ENCODE measurements around the gene NAB1.

The NAB1 gene

DNA sequence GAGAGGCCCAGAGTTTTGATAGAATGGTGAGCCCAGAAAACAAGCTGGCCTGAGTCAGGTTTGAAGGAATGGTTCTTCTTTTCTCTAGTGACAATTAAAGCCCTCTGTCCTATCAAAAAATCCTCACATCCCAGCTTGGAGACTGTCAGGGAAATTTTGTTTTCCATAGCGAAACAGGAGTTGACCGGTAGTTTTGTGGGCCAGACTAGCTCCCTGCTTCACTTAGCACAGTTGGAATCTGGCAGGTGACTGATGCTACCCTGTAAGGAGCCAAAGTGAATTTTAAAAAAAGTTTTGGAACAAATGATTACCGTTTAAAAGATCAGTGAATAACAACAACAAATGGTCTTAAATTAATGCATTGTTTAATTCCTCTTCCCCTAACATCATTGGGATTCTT is 6.7 kb downstream of the NAB1 start:
- TF ChIP-seq, protein P1, sequence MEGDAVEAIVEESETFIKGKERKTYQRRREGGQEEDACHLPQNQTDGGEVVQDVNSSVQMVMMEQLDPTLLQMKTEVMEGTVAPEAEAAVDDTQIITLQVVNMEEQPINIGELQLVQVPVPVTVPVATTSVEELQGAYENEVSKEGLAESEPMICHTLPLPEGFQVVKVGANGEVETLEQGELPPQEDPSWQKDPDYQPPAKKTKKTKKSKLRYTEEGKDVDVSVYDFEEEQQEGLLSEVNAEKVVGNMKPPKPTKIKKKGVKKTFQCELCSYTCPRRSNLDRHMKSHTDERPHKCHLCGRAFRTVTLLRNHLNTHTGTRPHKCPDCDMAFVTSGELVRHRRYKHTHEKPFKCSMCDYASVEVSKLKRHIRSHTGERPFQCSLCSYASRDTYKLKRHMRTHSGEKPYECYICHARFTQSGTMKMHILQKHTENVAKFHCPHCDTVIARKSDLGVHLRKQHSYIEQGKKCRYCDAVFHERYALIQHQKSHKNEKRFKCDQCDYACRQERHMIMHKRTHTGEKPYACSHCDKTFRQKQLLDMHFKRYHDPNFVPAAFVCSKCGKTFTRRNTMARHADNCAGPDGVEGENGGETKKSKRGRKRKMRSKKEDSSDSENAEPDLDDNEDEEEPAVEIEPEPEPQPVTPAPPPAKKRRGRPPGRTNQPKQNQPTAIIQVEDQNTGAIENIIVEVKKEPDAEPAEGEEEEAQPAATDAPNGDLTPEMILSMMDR (IDR thresholded peaks at IDR 0.05; ENCODE audit: low read depth, low read length): no peak
- H3K4me3 ChIP-seq (ENCODE audit: low read depth, low read length): no peak overlapping the region

DNA sequence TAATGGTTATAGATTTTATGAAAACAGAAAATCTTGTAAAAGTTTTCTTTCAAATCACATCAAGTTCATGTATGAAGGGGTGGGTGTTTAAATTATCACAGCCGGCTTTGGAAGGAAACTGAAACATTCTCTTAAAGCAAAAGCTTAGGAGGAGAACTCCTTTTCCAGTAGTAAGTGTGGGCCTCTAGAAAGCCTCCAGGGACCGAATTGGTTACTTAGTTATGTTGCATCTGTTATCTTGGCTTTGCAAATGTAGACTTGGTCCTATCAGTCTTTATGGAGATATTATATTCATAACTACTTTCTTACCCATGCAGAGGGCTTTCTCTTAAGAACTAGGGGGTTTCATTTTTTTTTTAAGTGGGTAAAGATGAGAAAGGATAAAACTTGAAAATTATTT is 7.4 kb downstream of the NAB1 start:
- TF ChIP-seq, protein P1 (IDR thresholded peaks at IDR 0.05; ENCODE audit: low read depth, low read length): no peak
- H3K4me3 ChIP-seq (ENCODE audit: low read depth, low read length): no peak overlapping the region

DNA sequence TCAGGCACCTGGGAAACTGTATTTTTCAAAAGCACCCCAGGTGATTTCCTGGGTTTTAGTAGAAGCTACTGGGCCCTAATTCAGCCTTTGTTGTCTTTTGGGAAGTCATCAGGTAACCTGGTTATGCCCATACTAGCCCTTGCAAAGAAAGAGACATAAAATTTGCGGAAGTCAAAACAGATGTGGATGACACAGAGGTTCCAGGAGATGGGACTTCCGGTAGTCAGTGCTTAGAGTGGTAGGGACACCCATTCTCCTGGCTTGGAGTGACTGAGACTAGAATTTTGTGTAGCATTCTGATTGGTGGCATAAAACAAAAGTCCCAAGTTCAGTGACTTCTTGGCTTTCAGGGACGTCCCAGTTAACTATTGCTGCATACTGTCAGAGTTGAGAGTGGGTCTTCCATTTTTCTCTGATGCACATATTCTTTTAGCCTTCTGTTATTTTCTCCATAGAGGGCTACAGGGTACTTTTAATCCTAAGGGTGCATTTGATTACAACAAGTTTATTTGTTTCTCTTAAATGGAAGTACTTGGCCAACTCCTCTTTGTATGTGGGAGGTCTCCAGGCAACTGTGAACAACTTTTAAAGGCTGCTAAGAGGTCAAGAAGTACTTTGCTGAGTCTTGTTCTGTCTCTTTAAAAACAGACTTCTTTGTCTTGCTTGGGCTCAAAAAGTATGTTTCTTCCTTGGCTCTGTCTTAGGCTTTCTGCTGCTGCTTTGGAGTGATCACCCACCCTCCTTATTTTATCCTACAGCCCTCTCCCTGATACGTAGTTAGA is 8.8 kb downstream of the NAB1 start:
- no peak overlapping the region for H3K4me3 ChIP-seq (ENCODE audit: low read depth, low read length)
- TF ChIP-seq, protein P1 (IDR thresholded peaks at IDR 0.05; ENCODE audit: low read depth, low read length): no peak

DNA sequence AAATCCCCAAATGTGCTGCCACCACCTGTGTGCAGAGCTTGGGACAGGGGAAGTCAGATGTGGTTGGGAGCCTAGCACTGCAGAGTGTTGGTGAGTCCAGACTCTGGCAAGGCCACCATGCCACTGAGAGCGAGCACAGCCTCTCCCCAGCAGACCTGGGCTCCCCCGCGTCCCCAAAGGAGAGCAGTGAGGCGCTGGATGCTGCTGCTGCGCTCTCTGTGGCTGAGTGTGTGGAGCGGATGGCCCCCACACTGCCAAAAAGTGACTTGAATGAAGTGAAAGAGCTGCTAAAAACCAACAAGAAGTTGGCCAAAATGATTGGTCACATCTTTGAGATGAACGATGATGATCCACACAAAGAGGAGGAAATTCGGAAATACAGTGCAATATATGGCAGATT is 10.7 kb downstream of the NAB1 start:
- TF ChIP-seq, protein P1 (IDR thresholded peaks at IDR 0.05; ENCODE audit: low read depth, low read length): no peak
- no peak overlapping the region for H3K4me3 ChIP-seq (ENCODE audit: low read depth, low read length)

DNA sequence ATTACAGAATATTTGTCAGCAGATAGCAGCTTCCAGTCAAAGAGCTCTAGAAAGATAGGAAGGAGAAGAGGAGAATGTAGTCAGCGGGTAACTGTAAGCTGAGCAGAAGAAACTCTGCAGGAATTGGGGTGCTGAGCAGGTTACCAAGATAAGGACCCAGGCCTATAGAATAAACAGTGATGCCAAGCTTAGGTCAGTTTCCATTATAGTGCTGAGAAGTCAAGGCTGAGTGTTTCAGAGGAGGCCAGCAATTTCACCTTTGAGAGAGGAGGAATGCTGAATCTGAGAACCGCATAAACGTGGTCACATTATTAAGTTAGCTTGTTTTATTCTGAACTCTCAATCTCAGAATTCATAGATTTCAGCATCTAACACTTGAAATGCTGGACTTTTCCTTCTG is 13.9 kb downstream of the NAB1 start:
- no peak overlapping the region for H3K4me3 ChIP-seq (ENCODE audit: low read depth, low read length)
- TF ChIP-seq, protein P1 (IDR thresholded peaks at IDR 0.05; ENCODE audit: low read depth, low read length): no peak

DNA sequence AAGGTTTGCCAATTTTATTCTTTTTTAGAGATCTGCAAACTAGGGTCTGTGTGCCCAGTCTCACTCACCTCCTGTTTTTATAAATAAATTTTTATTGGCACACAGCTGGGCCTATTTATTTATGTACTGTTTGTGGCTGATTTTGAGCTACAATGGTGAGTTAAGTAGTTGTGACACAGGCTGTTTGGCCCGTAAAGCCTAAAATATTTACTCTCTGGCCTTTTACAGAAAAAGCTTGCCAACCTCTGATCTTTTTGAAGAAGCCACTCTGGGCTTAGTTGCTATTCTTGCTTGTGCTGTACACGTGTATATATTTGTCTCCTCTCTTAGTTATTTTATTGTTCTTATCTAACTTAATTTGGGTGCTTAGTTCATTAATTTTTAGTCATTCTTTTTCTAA is 14.5 kb downstream of the NAB1 start:
- TF ChIP-seq, protein P1 (IDR thresholded peaks at IDR 0.05; ENCODE audit: low read depth, low read length): no peak
- H3K4me3 ChIP-seq (ENCODE audit: low read depth, low read length): no peak overlapping the region

DNA sequence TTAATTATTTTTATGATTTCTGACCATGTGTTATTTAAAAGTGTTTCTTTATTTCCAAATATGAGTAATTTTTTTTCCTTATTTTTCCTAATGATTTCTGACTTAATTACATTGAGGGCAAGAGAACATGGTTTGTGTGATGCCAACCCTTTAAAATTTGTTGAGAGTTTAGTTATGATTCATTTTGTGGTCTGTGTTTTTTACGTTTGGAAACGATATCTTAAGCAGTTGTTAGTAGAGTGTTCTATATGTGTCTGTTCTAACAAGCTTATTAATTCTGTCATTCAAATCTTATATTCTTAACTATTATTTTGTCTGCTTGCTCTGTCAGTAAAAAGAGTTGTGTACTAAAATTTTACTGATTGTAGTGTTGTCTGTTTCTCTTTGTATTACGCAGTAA is 15.0 kb downstream of the NAB1 start:
- no peak overlapping the region for H3K4me3 ChIP-seq (ENCODE audit: low read depth, low read length)
- TF ChIP-seq, protein P1 (IDR thresholded peaks at IDR 0.05; ENCODE audit: low read depth, low read length): no peak
